H1 (cell line): ENCODE data around the gene GPR137. TPM values are rescaled to one million over a fixed set of nuclear protein-coding genes. Genes with fewer than 3 reads are reported as not detected.

Experiments
- CBX5 ChIP-seq: fragments of 300-800, 300-1000 bp; sonication (generic); IDR thresholded peaks from 2 replicates; pipeline ENCODE4 v1.7.1; 2016; ENCODE audit warnings: antibody characterized with exemption, low read length, low read depth
- CEBPB ChIP-seq: IDR thresholded peaks from 2 replicates; pipeline ENCODE4 v1.6.1; 2012; ENCODE audit warnings: low read depth, low read length
- FOSL1 ChIP-seq: IDR thresholded peaks from 2 replicates; pipeline ENCODE4 v1.6.1; 2011; ENCODE audit warnings: mild to moderate bottlenecking, low read depth, low read length, moderate library complexity; ENCODE audit not compliant: insufficient read depth
- JUN ChIP-seq: IDR thresholded peaks from 2 replicates; pipeline ENCODE4 v1.6.1; 2011; ENCODE audit warnings: low read depth, mild to moderate bottlenecking, improper control_type of control experiment, low read length
- polyA plus RNA-seq, 7 experiments: library from polyadenylated mRNA; depleted of rRNA in 3 of 7; stranded (reverse) in 5 of 7; unstranded in 2 of 7; fragments of >200 nt in 5 of 7; fragments of 200-250 nt in 2 of 7; gene quantifications; 1 replicate in 5 of 7; 2 replicates in 1 of 7; 4 replicates in 1 of 7; pipeline versions ENCODE4 v1.2.1 to v1.2.3, GENCODE V29; 2011 to 2013; ENCODE audit warnings: missing spikeins in 2 of 7, mixed read lengths in 2 of 7
- total RNA-seq: library from RNA; stranded (reverse); fragmentation: NEBNext Ultra II Directional; extraction: Animal tissue kit (Norgen Biotek cat#: 25700); gene quantifications from 2 replicates; pipeline ENCODE4 v1.2.1, GENCODE V29; 2021
- TF ChIP-seq, protein P1 (sequence below): IDR thresholded peaks from 2 replicates; pipeline ENCODE4 v1.6.1; 2012; ENCODE audit warnings: inconsistent platforms
- TF ChIP-seq, protein P2 (sequence below): IDR thresholded peaks from 2 replicates; pipeline ENCODE4 v1.6.1; 2012; ENCODE audit warnings: low read length, inconsistent platforms

GPR137 gene
- total and polyA plus RNA-seq, 2 of the 8 experiments (the other 6 are each of a cell fraction or from before 2014, with no cell fraction given): 36.2 to 37.8 TPM

DNA sequence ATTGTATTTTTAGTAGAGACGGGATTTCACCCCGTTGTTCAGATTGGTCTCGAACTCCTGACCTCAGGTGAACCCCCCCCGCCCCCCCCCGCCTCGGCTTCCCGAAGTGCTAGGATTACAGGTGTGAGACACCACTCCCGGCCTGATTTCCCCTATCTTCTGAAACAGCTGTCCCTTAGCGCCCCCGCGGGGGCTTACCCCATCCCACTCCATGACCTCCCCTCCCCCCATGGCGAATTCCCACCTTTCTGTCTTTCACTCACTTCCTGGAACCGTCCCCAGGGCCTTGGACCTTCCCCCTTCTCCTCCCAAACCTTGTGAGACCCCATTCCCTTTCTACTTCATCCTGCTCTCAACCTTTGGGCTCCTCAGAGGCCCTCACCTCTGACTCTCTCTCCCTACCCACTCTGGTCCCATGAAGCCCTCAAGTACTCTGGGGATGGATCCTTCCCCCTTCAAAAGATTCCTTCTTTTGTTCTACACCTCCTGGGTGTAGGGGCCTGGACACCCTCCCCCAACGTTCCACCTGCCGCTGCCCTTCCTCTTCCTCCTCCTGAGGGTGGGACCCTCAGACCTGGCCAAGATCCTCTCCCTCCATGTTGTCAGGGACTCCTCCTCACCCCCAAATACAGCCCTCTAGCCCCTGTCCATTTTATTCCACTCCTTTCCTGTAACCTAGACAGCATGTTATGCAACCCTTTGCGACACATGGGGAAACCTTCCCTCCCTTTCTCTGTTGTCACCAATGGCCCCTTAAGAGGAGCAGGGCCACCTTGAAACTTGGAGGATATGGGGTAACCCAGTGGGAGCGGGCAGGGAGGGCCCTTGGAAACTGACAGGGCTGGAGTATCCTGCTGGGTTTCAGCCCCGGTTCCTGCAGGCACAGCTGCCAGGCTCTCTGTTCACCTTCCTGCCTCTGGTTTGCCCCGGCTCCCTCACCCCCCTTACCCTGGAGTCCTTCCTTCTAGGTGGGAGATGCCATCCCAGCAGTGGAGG lies 33.4 kb downstream of the GPR137 start (continued):
- no peak for TF ChIP-seq JUN
- TF ChIP-seq, protein P1, sequence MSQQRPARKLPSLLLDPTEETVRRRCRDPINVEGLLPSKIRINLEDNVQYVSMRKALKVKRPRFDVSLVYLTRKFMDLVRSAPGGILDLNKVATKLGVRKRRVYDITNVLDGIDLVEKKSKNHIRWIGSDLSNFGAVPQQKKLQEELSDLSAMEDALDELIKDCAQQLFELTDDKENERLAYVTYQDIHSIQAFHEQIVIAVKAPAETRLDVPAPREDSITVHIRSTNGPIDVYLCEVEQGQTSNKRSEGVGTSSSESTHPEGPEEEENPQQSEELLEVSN: no peak
- TF ChIP-seq FOSL1: no peak
- TF ChIP-seq CBX5: no peak
- TF ChIP-seq, protein P2, sequence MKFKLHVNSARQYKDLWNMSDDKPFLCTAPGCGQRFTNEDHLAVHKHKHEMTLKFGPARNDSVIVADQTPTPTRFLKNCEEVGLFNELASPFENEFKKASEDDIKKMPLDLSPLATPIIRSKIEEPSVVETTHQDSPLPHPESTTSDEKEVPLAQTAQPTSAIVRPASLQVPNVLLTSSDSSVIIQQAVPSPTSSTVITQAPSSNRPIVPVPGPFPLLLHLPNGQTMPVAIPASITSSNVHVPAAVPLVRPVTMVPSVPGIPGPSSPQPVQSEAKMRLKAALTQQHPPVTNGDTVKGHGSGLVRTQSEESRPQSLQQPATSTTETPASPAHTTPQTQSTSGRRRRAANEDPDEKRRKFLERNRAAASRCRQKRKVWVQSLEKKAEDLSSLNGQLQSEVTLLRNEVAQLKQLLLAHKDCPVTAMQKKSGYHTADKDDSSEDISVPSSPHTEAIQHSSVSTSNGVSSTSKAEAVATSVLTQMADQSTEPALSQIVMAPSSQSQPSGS: no peak
- TF ChIP-seq CEBPB: no peak
